NCI-H345 treated with DMSO at 0.1 percent for 48 hours (cell line): ENCODE data around the gene ENAH.
"Not testable (repeated sequence)": the region's sequence is repeated elsewhere in the genome, so short reads cannot be mapped to it uniquely, and the experiment has no call there.

Source experiments
- DNase-seq: peaks from one replicate; lab custom pipeline; 2025; ENCODE audit not compliant: unreplicated experiment; lab: John Stamatoyannopoulos, UW

The ENAH gene

DNA sequence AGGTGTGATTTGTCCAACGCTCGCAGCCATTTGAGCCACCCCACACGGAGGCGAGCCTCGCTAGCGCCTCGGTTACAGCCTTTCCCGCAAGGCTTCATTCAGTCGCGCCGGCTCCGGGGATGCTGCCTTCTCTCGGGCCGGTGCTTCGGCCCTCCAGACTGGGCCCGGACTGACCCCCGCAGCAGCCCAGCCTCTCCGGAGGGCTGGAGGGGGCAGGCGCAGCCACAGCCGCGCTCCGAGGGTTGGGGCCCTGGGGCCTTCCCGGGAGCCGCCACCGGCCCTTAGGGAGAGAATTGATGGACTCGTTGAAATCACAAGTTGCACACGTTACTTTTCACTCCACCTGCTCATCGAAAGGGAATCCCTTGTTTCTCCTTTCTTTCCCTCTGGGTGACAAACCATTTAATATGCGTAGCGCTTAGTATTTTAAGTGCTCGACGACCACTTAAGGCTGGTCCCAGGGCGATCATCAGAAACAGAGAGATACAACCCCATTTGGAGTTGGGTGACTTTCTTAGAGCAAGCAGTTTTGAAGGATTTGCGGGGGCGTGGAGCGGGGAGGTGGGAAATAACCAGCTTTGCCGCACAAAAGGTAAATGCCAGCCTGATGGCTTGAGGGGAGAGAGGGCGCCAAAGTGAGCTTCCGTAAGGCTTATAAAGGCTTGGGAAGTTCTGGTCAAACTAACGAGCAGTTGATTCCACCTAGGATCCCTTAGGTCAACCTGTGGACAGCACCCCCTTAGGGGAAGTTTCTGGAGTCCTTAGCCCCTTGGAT is 24.6 kb upstream of the ENAH start:
- DNase-seq, result no peak

DNA sequence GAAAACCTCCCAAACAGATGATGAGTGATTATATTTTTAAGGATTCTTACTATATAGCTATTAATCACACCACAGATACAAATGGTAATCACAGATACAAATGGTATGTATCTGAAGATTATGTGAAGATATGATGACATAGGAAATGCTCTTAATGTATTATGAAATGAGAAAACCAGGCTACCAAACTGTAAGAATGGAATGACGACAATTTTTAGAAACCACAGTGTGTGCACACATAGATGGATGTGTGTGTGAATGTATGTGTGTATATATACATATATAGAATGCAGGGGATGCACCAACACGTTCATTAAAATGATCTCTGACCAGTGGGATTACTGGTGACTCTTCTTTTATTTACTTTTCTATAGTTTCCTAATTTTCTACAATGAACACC is 21.5 kb upstream of the ENAH start:
- no peak for DNase-seq

- no peak for DNase-seq
Observed at GRCh38 chr1:225670806-225671733, 18.1 kb upstream of the ENAH start.

DNA sequence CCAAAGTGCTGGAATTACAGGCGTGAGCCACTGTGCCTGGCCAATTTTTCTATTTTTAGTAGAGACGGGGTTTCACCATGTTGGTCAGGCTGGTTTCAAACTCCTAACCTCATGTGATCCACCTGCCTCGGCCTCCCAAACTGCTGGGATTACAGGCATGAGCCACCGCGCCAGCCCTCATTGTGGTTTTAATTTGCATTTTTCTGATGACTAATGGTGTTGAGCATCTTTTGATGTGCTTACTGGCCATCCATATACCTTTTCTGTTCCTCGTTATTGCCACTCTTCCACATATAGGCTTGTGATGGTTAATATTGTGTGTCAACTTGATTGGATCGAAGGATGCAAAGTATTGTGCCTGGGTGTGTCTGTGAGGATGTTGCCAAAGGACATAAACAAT is 17.4 kb upstream of the ENAH start:
- no peak for DNase-seq

GRCh38 chr1:225668222-225668621 is 15.3 kb upstream of the ENAH start:
- DNase-seq, result no peak

DNA sequence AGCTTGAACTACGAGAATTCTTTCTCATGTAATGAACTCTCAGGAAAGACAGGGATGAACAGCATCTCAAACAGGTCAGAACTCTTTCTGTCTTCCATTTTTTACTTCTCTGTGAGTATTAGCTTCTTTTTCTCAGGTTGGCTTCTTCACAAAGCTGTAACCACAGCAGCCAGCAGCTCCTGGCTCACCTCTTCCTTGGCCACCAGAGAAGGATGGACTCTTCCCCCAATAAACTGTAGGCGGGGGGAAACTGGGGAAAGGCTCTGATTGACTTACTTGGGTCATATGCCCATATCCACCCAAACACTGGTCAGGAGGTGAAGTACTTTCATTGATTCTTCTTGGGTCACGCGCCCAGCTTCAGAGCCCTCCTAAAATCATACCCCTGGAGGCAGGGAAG is 14.4 kb upstream of the ENAH start:
- no peak for DNase-seq

DNA sequence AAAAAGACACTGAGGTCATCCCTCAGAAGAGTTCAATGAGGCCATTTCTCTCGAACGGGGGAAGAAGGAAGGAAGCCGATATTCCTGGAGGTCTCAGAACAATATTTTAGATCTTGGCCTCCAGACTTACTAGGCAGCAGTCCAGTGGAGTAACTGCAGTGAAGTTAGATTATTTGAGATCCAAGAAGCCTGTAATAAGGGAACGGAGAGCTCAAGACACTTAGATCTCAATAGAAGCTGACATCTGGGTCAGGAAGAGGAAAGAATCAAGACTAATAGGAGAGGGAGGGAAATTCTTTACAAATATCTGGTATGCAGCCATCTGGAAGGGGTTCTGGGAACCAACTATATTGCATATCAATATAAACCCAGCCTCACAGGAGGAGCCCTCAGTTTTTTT is 13.6 kb upstream of the ENAH start:
- DNase-seq, result no peak

- DNase-seq, result no peak
Observed at GRCh38 chr1:225664762-225665161, 11.8 kb upstream of the ENAH start.

DNA sequence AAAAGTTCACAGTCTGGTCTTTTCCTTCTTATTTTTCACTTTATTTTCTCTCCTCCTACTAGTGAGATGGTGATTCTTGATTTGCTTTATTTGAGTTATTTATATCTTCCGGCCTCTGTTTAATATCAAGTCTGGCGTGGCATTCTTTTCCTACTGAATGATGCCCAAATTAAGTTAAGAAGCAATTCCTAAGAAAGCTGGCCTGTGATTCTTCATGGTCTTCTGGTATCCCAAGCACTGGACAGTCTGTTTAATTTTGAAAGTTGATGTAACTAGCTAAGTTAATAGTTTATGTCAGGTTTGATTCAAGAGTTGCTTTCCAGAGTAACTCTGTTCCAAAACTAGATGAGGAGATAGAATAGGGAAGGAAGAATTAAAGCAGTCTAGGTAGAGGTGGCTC is 9.2 kb upstream of the ENAH start:
- DNase-seq, result no peak

- DNase-seq, result no peak
Observed at GRCh38 chr1:225660544-225660946, 7.6 kb upstream of the ENAH start.

- no peak for DNase-seq
Observed at GRCh38 chr1:225658041-225658440, 5.1 kb upstream of the ENAH start.

- no peak for DNase-seq
Observed at GRCh38 chr1:225657462-225657989, 4.6 kb upstream of the ENAH start.

GRCh38 chr1:225656259-225656655 is 3.3 kb upstream of the ENAH start:
- not testable (repeated sequence) for DNase-seq

DNA sequence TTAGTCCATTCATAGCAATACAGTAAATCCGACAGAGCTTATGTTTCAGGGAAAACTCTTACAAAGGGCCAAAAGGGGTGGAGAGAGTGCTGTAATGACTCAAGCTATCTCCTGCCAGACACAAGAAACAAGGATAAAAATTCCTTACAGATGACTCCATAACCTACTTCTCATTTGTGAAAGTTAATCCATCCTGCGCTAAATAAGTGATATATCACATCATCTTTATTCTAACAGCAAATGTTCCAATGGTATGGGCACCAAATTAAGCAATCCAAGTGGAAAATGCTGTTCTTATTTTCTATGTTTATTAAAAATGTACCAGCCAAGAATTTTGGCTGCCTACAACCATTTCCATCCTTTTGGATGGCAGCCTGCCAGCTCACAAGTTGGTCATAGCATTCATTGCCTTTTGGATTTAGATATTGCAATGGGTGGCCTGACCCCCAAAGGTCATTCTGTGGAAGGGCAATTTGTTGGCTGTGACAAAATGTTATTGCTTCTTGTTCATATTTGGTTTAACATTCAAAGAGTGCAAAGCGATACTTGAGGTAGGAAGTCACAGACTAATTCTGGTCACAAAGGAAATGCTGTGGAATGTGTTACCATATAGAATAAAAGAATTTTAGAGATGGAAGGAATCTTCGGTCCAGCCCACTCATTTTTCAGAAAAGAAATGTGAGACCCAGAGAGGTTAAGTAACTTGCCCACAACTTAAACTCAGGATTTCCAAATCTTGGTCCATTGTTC is 2.8 kb upstream of the ENAH start:
- DNase-seq, result no peak

DNA sequence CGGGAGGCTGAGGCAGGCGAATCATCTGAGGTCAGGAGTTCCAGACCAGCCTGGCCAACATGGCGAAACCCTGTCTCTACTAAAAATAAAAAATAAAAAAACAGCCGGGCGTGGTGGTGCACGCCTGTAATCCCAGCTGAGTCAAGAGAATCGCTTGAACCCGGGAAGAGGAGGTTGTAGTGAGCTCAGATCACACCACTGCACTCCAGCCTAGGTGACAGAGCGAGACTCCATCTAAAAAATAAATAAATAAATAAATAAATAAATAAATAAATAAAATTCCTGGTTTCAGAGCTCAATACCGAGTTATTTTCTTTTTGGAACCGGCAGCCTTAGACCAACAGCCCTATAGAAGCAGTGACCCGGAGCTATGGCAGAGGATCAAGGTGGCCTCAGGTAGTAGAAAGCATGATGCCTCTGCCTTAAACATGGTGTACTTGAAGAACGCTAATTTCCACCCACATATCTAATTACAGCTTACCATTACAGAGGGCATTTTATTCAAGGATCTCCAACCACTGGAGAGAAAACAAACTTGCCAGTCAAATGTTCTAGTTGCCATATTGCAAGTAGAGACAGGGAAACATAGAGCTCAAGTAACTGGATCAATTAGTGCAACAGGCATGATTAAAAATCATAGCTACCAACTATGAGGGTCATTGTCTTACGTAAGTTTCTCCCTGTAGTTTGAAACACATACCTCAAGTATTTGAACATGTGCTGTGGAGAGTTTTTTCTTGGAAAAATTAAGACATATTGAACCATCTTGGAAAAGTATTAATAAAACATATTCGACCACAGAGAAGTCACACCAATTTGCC is 2.0 kb upstream of the ENAH start:
- DNase-seq, result no peak

DNA sequence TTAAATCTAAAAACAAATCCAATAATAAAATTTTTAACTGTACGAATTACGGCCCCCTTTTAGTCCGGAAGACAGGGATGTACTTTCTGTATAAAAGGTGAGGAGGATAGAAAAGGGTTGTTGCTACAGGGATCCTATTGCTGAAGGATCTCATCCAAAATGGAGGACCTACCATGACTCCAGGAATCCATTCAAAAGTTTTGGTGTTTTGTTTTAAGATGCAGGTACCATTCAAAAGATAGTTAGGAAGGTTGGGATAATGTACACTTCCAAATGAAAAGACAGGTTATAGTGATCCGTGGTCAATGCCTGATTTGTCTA is 1.3 kb upstream of the ENAH start:
- no peak for DNase-seq

- peak; percentile 39 for DNase-seq
Observed at GRCh38 chr1:225653463-225654276, 747 bp upstream of the ENAH start.

- DNase-seq, result peak; percentile 19
Observed at GRCh38 chr1:225651872-225652728, 823 bp downstream of the ENAH start.

DNA sequence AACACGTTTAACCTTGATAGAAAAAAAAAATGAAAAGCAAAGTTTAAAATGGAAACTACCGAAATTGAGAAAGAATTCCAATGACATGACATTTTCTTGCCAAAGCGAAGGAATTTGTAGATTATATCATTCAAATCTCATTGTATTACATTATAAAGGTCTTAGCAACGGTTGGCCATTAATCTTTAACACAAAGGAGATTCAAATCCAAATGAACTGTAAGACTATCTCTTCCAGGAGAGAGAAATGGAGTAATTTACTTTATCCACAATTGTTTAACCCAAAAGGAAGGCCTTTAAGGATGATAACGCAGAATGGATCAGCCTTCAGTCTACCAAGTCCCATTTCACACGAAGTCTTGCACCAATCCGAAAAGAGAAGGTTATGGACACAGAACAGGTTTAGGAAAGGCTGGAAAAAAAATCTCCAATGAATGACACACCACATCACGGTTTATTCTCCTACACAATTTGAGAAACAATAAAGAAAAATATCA is 1.5 kb downstream of the ENAH start:
- no peak for DNase-seq
